ENCODE data around the gene HECA. TPM values are rescaled to one million over a fixed set of nuclear protein-coding genes. Genes with fewer than 3 reads are reported as not detected.
A peak's percentile ranks its signal among the peaks of the same experiment; 100 is the strongest.
"Not testable (repeated sequence)": the region's sequence is repeated elsewhere in the genome, so short reads cannot be mapped to it uniquely, and the experiment has no call there.

HECA gene, protein sequence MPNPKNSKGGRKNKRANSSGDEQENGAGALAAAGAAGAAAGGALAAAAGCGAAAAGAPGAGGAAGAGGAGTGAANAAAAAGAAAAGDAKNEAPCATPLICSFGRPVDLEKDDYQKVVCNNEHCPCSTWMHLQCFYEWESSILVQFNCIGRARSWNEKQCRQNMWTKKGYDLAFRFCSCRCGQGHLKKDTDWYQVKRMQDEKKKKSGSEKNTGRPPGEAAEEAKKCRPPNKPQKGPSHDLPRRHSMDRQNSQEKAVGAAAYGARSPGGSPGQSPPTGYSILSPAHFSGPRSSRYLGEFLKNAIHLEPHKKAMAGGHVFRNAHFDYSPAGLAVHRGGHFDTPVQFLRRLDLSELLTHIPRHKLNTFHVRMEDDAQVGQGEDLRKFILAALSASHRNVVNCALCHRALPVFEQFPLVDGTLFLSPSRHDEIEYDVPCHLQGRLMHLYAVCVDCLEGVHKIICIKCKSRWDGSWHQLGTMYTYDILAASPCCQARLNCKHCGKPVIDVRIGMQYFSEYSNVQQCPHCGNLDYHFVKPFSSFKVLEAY
- 1 to 10 TPM; 4.0 to 6.2 (median 4.6) TPM for polyA plus RNA-seq (ENCODE audit: low read depth in 6 of 6)

DNA sequence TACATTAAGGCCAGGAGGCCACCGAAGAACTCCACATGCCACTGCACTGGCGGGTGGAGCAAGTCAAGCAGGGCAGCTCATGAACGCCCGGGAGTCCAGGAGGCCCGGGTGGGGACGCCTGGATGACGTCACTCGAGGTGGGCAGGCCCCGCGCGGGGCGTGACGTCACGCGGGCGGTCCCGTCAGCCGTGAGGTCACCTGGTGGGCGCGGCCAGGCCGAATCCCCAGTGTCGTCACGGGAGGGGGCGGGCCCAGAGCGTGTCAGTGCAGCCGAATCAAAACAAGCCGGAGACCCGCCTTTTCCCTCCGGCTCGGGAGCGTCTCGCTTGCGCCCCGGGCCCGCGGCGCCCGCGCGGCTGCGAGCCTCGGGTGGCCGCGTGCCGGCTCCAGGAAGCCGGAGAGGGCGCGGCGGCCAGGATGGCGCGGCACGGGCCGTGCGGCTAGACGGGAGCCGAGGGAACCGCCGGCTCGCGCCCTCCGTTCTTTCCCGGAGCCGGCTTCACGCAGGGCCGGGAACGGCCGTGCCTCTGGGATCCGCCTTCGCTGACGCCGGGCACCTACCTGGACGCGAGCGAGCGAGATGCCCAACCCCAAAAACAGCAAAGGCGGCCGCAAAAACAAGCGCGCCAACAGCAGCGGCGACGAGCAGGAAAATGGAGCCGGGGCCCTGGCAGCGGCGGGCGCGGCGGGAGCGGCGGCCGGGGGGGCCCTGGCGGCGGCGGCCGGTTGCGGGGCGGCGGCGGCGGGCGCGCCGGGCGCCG is at the start of gene HECA:
HECA (plus strand) TSS at position 264 of the 761 bp plus-strand sequence; CDS start at position 581, 317 bp downstream.
- H3K9me3 Mint-ChIP-seq = peaks cover 0 to 3% (median 0%) of the 10 kb centered on the region in 7 donors
- H3K27me3 Mint-ChIP-seq = no peaks in the 10 kb centered on the region
- H3K36me3 Mint-ChIP-seq = peaks cover 8 to 17% of the 10 kb centered on the region in 2 donors
- ATAC-seq (ENCODE audit: low read depth in 2 of 2) (peak; percentile 77 to 80), DNase-seq (peak; percentile 99)
- peaks cover 71 to 84% (median 81%) of the 10 kb centered on the region in 3 donors for H3K4me1 Mint-ChIP-seq
- H3K4me3 Mint-ChIP-seq = peak within 1 kb of the TSS; percentile 84 to 98 (median 96)
- H3K27ac Mint-ChIP-seq = peak within 1 kb of the TSS; percentile 99 to 100 (median 99)

DNA sequence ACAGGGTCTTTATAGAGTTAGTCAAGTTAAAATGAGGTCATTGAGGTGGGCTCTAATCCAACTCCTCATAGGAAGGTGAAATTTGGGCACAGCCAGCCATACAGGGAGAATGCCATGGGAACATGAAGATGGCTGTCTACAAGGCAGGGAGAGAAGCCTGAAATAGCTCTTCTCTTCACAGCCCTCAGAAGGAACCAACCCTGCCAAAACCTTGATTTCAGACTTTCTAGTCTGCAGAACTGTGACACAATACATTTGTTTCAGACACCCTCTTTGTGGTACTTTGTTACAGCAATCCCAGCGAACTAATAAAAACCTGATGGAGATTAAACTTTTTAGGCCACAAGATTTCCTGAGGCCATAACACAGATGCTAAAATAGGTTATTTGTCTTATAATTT is 43.1 kb upstream of the HECA start:
- Mint-ChIP-seq H3K4me1 (peaks cover 0 to 5% (median 0%) of the 10 kb centered on the region in 3 donors), H3K27me3 (no peaks in the 10 kb centered on the region), H3K4me3 (no peak overlapping the region), H3K9me3 (peaks cover 0 to 5% (median 0%) of the 10 kb centered on the region in 7 donors), H3K27ac (no peak overlapping the region), H3K36me3 (no peaks in the 10 kb centered on the region)
- DNase-seq = no peak
- no peak for ATAC-seq (ENCODE audit: low read depth in 2 of 2)

DNA sequence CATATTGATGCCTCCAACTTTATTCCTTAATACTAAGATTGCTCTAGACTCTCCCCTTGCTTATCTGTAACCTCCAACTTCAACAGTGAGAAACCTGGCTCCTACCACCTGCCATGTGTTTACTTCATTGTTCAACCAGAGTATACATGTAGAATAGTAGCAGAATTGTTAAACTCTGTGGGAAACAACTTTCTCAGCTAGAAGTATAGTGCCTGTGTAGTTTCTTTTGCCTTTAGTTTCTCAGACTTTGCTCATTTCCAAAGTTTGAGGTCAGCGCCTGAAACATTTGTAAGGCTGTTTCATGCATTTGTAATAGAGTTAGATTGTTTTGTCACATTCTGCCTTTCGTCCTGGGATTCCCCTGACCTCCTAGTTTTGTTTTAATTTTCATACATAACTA is 34.9 kb upstream of the HECA start:
- no peaks in the 10 kb centered on the region for H3K4me1 Mint-ChIP-seq
- DNase-seq = no peak
- H3K4me3 Mint-ChIP-seq = no peak overlapping the region
- no peaks in the 10 kb centered on the region for H3K36me3 Mint-ChIP-seq
- no peak overlapping the region for H3K27ac Mint-ChIP-seq
- H3K9me3 Mint-ChIP-seq = no peaks in the 10 kb centered on the region
- no peak for ATAC-seq (ENCODE audit: low read depth in 2 of 2)
- peaks cover 0 to 14% (median 0%) of the 10 kb centered on the region in 3 donors for H3K27me3 Mint-ChIP-seq

DNA sequence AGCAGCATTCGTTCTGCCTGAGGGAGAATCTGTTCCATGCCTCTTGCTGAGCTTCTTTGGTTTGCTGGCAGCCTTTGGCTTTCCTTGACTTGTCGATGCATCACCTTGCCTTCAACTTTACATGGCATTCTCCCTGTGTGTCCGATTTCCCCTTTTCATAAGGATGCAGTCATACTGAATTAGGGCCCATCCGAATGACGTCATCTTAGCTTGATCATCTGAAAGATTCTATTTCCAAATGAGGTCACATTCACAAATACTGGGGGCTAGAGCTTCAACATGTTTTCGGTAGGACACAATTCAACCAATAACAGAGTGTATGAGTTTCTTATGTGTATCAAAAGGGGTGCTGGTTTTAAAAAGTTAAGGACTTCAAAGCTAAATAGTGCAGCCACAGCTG is 27.8 kb upstream of the HECA start:
- no peaks in the 10 kb centered on the region for H3K9me3 Mint-ChIP-seq
- H3K36me3 Mint-ChIP-seq = no peaks in the 10 kb centered on the region
- no peak overlapping the region for H3K4me3 Mint-ChIP-seq
- peak overlapping the region in 1 of 6 donors; percentile 32 for H3K27ac Mint-ChIP-seq
- ATAC-seq (ENCODE audit: low read depth in 2 of 2) (no peak), DNase-seq (no peak)
- no peaks in the 10 kb centered on the region for H3K4me1 Mint-ChIP-seq
- H3K27me3 Mint-ChIP-seq = no peaks in the 10 kb centered on the region

DNA sequence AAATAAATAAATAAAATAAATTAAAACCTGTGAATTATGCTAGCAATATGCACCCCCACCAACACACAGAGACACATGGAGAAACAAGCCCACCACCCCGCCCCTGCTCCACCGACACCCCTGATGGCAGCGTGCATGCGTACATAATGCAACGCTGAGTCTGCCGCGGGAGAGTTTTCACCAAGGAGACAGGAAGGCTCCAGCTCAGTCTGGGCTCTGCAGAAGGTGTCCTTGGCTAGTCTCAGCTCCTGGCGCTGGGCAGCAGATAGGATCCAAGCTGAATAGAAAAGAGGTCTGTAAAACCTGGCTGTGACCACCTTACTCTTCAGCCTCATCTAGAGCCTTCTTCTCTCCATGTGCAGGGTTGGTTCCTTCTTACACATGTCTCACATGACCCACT is 26.5 kb upstream of the HECA start:
- DNase-seq = no peak
- ATAC-seq (ENCODE audit: low read depth in 2 of 2) = no peak
- Mint-ChIP-seq H3K36me3 (no peaks in the 10 kb centered on the region), H3K9me3 (no peaks in the 10 kb centered on the region), H3K4me3 (peak overlapping the region in 1 of 8 donors; percentile 35), H3K27ac (peak overlapping the region in 1 of 6 donors; percentile 33), H3K27me3 (no peaks in the 10 kb centered on the region), H3K4me1 (no peaks in the 10 kb centered on the region)

DNA sequence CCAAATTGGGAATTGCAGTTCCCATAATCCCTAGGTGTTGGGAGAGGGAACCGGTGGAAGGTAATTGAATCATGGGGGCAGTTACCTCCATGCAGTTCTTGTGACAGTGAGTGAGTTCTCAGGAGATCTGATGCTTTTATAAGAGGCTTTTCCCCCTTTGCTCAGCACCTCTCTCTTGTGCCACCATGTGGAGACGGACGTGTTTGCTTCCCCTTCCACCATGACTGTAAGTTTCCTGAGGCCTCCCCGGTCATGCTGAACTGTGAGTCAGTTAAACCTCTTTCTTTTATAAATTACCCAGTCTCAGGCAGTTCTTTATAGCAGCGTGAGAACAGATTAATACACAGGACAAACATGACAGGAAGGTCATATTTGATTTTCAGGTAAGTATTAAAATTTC is 25.3 kb upstream of the HECA start:
- no peak overlapping the region for H3K27ac Mint-ChIP-seq
- no peaks in the 10 kb centered on the region for H3K9me3 Mint-ChIP-seq
- H3K4me3 Mint-ChIP-seq = no peak overlapping the region
- no peak for ATAC-seq (ENCODE audit: low read depth in 2 of 2)
- no peaks in the 10 kb centered on the region for H3K4me1 Mint-ChIP-seq
- no peak for DNase-seq
- no peaks in the 10 kb centered on the region for H3K27me3 Mint-ChIP-seq
- H3K36me3 Mint-ChIP-seq = no peaks in the 10 kb centered on the region

DNA sequence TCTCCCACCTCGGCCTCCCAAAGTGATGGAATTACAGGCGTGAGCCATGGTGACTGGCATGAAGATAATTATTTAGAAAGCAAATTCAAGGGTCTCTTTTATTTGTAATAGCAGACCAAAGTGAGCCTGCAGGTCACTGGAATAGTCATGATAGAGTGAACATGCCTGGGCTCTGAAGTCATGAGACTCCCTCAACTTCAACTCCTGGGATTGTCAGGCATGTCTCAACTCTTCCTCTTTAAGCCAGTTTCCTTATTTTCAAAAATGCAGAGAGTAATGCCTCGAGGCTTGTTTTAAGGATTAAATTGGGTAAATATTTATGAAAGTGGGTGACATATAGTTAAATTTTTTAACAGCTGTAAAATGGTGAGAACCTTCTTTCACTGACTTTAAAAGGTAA is 22.7 kb upstream of the HECA start:
- Mint-ChIP-seq H3K9me3 (no peaks in the 10 kb centered on the region), H3K27ac (no peak overlapping the region), H3K27me3 (peaks cover 0 to 13% (median 11%) of the 10 kb centered on the region in 3 donors), H3K4me3 (no peak overlapping the region), H3K36me3 (no peaks in the 10 kb centered on the region), H3K4me1 (no peaks in the 10 kb centered on the region)
- DNase-seq = no peak
- ATAC-seq (ENCODE audit: low read depth in 2 of 2) = no peak

DNA sequence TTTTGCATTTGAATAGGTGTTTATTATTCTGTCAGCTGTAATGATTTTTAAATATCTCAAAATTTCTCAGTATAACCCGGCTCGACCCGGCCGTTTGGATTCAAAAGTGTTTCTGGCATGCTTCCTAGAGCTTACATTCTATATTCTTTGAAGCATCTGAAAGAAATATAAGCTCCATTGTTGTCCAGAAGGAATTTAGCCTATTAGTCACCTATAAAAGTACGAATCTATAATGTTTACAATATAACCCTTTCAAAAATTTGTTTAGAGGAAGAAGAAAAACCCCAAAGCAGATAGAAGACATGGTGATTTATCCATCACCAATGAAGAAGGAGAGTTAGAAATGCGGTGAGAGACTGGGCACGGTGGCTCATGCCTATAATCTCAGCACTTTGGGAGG is 22.3 kb upstream of the HECA start:
- Mint-ChIP-seq H3K4me1 (no peaks in the 10 kb centered on the region), H3K9me3 (peaks cover 0 to under 1% (median 0%) of the 10 kb centered on the region in 7 donors), H3K36me3 (no peaks in the 10 kb centered on the region), H3K27ac (no peak overlapping the region), H3K4me3 (no peak overlapping the region), H3K27me3 (peaks cover 0 to 13% (median 11%) of the 10 kb centered on the region in 3 donors)
- ATAC-seq (ENCODE audit: low read depth in 2 of 2) (no peak), DNase-seq (no peak)

DNA sequence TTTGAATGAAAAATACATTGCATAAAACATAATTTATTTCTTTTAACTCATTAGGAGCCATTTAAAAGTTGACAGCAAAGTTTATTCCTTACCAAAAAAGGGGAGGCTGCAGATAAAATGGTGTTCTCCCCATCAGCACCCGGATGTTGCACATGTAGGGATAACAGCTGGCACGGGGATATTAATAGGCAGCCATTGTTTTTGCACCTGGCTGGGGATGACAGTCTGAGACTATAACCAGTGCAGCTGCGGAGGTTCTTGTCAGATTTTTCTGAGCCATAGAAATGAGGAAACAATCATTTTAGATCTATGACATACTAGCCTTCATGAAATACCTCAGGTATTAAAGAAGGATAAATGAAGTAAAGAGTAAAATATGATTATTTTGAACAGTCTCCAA is 20.1 kb upstream of the HECA start:
- Mint-ChIP-seq H3K4me3 (no peak overlapping the region), H3K9me3 (peaks cover under 1 to 17% (median 14%) of the 10 kb centered on the region in 7 donors), H3K4me1 (no peaks in the 10 kb centered on the region), H3K27ac (no peak overlapping the region), H3K27me3 (peaks cover 0 to 13% (median 11%) of the 10 kb centered on the region in 3 donors), H3K36me3 (peaks cover 2 to 4% of the 10 kb centered on the region in 2 donors)
- DNase-seq (no peak), ATAC-seq (ENCODE audit: low read depth in 2 of 2) (no peak)

DNA sequence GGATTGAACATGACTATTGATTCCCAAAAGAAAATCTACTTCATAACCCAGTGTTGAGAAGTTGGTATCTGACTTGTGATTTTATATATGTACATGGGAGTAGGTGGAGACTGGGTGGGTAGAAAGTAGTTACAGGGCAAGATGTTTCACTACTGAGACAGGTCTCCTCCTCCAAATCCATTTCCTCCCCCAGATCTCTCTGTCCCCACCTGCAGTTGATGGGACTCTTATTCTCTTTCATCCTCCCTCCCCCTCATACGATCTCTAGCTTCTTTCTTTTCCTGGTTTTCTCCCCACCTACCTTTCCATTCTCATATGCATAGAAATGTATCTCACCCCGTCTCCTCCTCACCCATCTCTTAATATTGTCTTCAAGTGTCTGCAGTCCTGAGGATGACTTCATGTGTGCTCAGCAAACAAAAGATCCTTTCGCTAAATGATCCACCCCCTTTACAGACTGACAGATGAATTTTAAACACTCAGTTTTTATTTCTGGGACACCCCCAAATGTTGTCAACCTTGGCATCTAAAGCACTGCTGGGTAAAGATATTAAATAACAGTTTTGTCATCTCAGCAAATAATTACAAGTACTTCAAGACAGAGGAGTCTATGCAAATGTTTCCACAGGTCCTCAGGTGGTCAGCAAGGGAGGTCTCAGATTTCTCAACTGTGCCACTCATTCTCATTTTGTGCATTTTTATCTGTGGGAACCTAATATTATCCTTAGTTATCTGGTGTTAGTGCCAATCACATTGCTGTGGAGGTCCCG is 18.7 kb upstream of the HECA start:
- H3K36me3 Mint-ChIP-seq = peaks cover 10 to 13% of the 10 kb centered on the region in 2 donors
- H3K9me3 Mint-ChIP-seq = peaks cover 6 to 31% (median 27%) of the 10 kb centered on the region in 7 donors
- peaks cover 0 to 13% (median 11%) of the 10 kb centered on the region in 3 donors for H3K27me3 Mint-ChIP-seq
- no peaks in the 10 kb centered on the region for H3K4me1 Mint-ChIP-seq
- H3K4me3 Mint-ChIP-seq = no peak overlapping the region
- DNase-seq (no peak), ATAC-seq (ENCODE audit: low read depth in 2 of 2) (no peak)
- peak overlapping the region in 1 of 6 donors; percentile 42 for H3K27ac Mint-ChIP-seq

DNA sequence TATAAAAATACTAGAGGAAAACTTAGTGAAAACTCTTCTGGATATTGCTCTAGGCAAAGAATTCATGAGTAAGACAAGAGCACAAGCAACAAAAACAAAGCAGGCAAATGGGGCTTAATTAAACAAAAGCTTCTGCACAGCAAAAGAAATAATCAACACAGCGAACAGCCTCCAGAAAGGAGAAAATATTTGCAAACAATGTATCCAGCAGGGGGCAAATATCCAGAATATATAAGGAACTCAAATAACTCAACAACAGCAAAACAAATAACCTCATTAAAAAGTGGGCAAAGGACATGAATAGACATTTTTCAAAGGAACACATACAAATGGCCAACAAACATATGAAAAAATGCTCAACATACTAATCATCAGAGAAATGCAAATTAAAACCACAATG is 17.1 kb upstream of the HECA start:
- H3K27ac Mint-ChIP-seq = peak overlapping the region in 1 of 6 donors; percentile 54
- ATAC-seq (ENCODE audit: low read depth in 2 of 2) = no peak
- peaks cover 1 to 6% (median 3%) of the 10 kb centered on the region in 3 donors for H3K4me1 Mint-ChIP-seq
- peaks cover 0 to 13% (median 11%) of the 10 kb centered on the region in 3 donors for H3K27me3 Mint-ChIP-seq
- H3K4me3 Mint-ChIP-seq = no peak overlapping the region
- no peak for DNase-seq
- H3K36me3 Mint-ChIP-seq = peaks cover 10 to 13% of the 10 kb centered on the region in 2 donors
- peaks cover 6 to 33% (median 29%) of the 10 kb centered on the region in 7 donors for H3K9me3 Mint-ChIP-seq

DNA sequence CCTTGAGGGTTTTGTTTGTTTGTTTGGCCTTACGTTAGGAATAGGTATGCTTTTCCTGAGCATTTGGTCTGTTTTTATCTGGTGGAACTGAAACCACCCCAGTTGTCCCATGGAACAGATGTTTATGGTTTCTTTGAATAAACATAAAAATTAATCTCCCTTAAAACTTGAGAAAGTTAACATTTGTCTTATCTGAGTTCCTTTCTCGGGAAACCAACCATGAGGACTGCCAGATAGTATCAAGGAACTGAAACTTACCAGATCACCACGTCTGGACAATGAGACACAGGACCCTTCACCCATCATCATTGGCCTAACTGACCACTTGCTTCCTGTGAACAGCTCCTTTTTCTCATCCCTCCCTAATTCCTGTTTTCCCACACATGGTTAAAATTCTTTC is 15.3 kb upstream of the HECA start:
- peaks cover 10 to 13% of the 10 kb centered on the region in 2 donors for H3K36me3 Mint-ChIP-seq

DNA sequence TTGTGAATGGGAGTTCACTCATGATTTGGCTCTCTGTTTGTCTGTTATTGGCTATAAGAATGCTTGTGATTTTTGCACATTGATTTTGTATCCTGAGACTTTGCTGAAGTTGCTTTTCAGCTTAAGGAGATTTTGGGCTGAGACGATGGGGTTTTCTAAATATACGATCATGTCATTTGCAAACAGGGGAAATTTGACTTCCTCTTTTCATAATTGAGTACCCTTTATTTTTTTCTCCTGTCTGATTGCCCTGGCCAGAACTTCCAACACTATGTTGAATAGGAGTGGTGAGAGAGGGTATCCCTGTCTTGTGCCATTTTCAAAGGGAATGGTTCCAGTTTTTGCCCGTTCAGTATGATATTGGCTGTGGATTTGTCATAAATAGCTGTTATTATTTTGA is 12.1 kb upstream of the HECA start:
- peak overlapping the region; percentile 11 to 82 (median 51) for H3K4me3 Mint-ChIP-seq
- not testable (repeated sequence) for H3K27me3 Mint-ChIP-seq; ATAC-seq (ENCODE audit: low read depth in 2 of 2)
- DNase-seq = peak; percentile 48
- peaks cover 6 to 30% (median 29%) of the 10 kb centered on the region in 7 donors for H3K9me3 Mint-ChIP-seq
- H3K36me3 Mint-ChIP-seq = peaks cover 10 to 13% of the 10 kb centered on the region in 2 donors
- peaks cover 37 to 47% (median 39%) of the 10 kb centered on the region in 3 donors for H3K4me1 Mint-ChIP-seq
- peak overlapping the region; percentile 41 to 94 (median 74) for H3K27ac Mint-ChIP-seq

More for the DNA sequence above, 15.3 kb upstream of the HECA start:
- Mint-ChIP-seq H3K4me3 (no peak overlapping the region), H3K27me3 (peaks cover 0 to 13% (median 11%) of the 10 kb centered on the region in 3 donors), H3K27ac (peak overlapping the region in 3 of 6 donors; percentile 2 to 63 (median 36)), H3K9me3 (peaks cover 6 to 33% (median 30%) of the 10 kb centered on the region in 7 donors), H3K4me1 (peaks cover 13 to 21% (median 21%) of the 10 kb centered on the region in 3 donors)
- ATAC-seq (ENCODE audit: low read depth in 2 of 2) = no peak
- DNase-seq = no peak

Measured in naive B cell (primary cell).